Measurements from ENCODE around the gene ZNF470. TPM values are rescaled to one million over a fixed set of nuclear protein-coding genes. Genes with fewer than 3 reads are reported as not detected.

ZNF470 gene
- 0.20 and 0.47 TPM in 2 replicates for total RNA-seq (2014; rRNA removed; shearing (Covaris generic))
- 0.05 and 0.20 TPM in 2 replicates for polyA plus RNA-seq (2015; cell fraction: cytosol; rRNA removed)
- 0.11 and 0.22 TPM in 2 replicates for polyA plus RNA-seq (2015; cell fraction: nucleus; rRNA removed)

- peak; percentile 66 for DNase-seq (ENCODE audit: low read depth)
Measured at GRCh38 chr19:56567274-56568120, at the start of gene ZNF470. ZNF470 (plus strand) TSS chr19:56567468; CDS start chr19:56570312, 2,844 bp downstream.

DNA sequence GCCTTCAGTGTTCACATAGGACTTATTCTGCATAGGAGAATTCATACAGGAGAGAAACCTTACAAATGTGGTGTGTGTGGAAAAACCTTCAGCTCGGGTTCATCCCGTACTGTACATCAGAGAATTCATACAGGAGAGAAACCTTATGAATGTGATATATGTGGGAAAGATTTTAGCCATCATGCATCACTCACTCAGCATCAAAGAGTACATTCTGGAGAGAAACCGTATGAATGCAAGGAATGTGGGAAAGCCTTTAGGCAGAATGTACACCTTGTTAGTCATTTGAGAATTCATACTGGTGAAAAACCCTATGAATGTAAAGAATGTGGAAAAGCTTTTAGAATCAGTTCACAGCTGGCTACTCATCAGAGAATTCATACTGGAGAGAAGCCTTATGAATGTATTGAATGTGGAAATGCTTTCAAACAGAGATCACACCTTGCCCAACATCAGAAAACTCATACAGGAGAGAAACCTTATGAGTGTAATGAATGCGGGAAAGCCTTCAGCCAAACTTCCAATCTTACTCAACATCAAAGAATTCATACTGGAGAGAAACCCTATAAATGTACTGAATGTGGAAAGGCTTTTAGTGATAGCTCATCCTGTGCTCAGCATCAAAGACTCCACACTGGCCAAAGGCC, 41.9 kb upstream of the ZNF470 start:
- DNase-seq (ENCODE audit: low read depth): no peak

GRCh38 chr19:56537442-56537841, 29.8 kb upstream of the ZNF470 start:
- no peak for DNase-seq (ENCODE audit: low read depth)

DNA sequence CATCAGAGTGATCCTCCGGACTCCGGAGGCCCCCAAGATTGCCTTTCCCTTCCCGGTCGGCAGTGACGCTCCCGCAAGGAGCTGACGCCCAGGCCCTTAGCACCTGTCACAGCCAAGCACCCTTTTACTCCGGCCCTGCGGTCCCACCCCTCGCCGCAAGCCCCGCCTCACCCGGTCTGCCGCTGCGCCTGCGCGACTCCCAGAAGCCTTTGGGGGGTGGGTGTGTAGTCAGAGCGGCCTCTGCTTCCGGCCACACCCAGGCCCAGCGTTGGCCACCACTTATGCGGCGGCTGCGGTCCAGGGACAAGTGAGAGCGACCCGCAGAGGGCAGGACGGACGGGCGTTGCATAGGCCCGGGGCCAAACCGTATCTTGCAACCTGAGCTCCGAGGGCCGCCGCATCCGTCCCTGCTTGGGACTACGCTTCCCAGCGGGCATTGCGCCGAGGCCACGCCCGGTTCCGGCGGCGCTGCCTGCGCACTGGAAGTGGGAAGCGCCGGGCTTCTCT, 29.0 kb upstream of the ZNF470 start:
- no peak for DNase-seq (ENCODE audit: low read depth)

GRCh38 chr19:56538761-56539263, 28.5 kb upstream of the ZNF470 start, which contains the start of gene ZFP28:
ZFP28 (plus strand) TSS chr19:56538948; CDS start chr19:56539019, 71 bp downstream.
- no peak for DNase-seq (ENCODE audit: low read depth)

- DNase-seq (ENCODE audit: low read depth): no peak
Measured at GRCh38 chr19:56543776-56544175, 23.5 kb upstream of the ZNF470 start.

- DNase-seq (ENCODE audit: low read depth): no peak
Measured at GRCh38 chr19:56547535-56547934, 19.7 kb upstream of the ZNF470 start.

- DNase-seq (ENCODE audit: low read depth): no peak
Measured at GRCh38 chr19:56554272-56554869, 12.9 kb upstream of the ZNF470 start.

DNA sequence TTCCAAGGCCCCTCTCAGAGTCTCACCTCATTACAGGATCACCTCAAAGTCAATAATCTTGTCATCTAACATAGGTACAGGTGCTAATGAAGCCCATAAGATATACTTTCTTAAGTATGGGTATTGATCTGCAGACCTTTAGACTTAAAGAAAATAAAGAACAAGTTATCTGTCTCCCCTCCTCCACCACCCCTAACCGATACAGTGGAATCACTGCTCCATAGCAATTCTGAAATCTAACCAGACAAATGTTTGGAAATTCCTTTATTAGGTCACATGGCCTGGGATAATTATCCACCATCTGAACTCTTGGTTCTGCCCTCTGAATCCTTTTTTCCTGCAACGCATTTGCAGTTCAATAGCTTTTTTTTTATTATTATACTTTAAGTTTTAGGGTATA, 4.5 kb upstream of the ZNF470 start:
- DNase-seq (ENCODE audit: low read depth): no peak

DNA sequence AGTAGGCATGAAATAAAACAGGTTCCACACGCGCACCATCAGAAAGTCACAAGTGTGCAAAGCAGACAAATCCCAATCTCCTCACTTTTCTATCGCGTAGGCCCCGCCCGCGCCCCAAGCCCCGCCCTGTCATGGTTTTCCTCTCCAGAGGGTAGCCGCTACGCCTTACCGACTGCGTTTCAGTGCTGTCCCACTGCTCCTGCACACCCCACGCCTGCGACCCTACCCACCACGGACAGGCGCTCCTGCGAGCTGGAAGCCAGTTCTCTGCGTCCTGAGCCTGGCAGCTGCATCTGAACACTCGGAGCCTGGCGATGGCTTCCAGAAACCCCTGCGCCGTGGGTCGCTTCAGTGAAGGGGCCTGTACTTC, 379 bp upstream of the ZNF470 start:
- DNase-seq (ENCODE audit: low read depth): no peak

- DNase-seq (ENCODE audit: low read depth): no peak
Measured at GRCh38 chr19:56572589-56572988, 5.3 kb downstream of the ZNF470 start.

DNA sequence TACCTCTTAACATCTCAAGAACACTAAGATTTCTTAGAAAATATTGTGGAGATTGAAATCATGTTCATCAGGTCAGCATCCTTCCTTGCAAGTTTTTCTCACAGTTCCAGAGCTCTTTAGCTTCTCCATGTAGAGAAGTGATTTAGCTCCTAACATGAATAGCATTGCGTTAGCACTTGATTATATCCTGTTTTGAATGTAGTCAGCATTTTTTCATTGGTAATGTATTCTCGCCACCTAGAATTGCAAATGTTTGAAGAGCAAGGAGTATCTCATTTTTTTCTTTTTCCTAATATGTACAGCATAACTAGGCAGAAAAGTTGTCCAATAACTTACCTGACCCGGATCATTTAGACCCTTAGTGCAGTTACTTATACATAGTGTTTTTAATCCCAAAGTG, 6.6 kb downstream of the ZNF470 start:
- no peak for DNase-seq (ENCODE audit: low read depth)

DNA sequence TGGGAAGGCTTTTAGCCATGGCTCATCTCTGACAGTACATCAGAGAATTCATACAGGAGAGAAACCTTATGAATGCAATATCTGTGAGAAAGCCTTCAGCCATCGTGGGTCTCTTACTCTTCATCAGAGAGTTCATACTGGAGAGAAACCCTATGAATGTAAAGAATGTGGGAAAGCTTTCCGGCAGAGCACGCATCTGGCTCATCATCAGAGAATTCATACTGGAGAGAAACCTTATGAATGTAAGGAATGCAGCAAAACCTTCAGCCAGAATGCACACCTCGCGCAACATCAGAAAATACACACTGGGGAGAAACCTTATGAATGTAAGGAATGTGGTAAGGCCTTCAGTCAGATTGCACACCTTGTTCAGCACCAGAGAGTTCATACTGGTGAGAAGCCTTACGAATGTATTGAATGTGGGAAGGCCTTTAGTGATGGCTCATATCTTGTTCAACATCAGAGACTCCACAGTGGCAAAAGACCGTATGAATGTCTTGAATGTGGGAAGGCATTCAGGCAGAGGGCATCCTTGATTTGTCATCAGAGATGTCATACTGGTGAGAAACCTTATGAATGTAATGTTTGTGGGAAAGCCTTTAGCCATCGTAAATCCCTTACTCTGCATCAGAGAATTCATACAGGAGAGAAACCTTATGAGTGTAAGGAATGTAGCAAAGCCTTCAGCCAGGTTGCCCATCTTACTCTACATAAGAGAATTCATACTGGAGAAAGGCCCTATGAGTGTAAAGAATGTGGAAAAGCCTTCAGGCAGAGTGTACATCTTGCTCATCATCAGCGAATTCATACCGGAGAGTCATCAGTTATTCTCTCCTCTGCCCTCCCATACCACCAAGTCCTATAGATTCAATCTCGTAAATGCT, 10.7 kb downstream of the ZNF470 start:
- DNase-seq (ENCODE audit: low read depth): no peak

GRCh38 chr19:56594446-56594782, 27.1 kb downstream of the ZNF470 start:
- no peak for DNase-seq (ENCODE audit: low read depth)

DNA sequence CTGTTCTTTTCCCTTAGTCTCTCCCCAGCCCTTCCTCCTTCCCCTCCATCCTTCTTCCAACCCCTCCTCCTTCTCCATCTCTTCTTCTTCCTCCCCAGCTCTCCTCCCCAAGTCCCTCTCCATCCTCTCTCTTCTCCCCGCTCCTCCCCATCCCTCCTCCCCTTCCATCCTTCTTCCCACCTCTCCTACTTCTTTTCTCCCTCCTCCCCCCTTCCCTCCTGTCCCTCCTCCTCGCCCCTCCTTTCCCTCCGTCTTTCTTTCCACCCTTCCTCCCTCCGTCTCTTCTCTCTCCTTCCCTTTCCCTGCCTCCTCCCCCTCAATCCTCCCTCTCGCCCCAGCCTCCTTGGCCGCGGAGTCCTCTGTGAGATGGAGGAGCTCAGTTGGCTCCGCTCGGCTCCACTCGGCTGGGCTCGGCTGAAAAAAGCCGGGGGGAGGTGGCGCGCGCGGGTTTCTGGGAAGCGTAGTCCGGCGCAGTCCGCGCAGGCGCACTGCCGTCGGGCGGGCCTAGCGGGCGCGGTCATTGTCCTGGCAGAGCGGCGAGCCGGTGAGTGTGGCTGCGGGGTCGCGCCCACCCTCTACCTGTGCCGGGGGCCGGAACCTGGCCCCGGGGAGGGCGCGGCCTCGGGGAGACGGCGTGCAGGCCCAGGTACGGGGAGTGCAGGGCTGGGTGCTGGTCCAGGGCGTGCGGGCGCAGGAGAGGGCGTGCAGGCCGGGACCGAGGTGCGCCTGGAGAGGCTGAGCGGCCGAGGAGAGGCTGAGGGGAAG, 27.7 kb downstream of the ZNF470 start, which contains the start of gene ZNF71:
TSS of gene ZNF71 (plus strand) at position 520 of the 765 bp plus-strand sequence. CDS start 6,257 bp downstream, outside the sequence.
- peak; percentile 65 for DNase-seq (ENCODE audit: low read depth)

DNA sequence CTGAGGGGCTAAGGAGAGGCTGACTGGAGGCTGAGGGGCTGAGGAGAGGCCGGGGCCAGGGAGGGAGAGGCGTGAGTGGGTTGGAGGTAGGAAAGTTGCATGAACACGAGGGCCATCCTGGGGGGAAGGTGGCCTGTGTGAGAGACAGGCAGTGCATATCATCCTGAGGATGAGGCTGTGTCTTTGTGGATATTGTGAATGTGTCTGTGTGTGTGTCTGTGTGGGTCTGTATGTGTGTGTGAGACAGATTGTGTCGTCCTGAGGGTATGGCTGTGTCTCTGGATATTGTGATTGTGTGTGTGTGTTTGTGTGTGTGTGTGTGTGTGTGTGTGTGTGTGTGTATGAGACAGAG, 28.3 kb downstream of the ZNF470 start:
- DNase-seq (ENCODE audit: low read depth): no peak

DNA sequence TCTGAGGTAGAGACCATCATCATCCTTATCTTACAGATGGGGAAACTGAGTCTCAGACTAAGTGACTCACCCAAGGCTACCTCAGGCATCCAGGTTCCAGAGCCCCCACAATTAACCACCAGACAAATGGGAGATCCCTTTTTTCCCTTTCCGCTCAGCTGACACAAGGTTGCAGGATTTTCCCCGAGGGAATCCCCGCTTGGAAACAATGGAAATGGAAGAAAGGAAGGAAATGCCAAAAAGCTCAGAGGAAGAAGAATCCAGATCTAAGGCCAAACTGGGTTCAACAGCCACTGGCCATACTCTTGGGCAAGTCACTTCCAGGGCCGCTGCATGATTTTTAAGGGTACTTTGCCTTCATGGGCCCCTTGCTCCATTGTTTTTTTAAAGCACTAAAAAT, 29.4 kb downstream of the ZNF470 start:
- DNase-seq (ENCODE audit: low read depth): no peak

- no peak for DNase-seq (ENCODE audit: low read depth)
Measured at GRCh38 chr19:56597696-56598095, 30.4 kb downstream of the ZNF470 start.

- no peak for DNase-seq (ENCODE audit: low read depth)
Measured at GRCh38 chr19:56601375-56601774, 34.1 kb downstream of the ZNF470 start.

DNA sequence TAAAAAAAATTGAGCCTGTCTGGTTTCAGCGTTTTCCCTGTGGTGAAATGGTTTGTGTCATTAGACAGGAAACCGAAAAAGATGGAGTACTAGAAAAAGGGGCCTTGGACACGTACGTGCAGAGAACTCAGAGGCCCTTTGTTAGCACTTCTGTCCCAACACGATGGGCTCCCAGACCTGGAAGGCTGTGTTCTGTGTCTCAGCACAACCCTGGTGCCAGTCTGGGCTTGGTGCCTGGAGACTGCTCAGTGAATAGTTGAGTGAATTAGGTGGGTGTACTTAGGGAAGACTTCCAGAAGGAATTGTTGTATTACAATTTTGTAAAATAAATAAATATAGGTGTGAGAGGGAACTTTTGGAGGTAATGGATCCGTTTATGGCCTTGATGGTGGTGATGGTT, 36.6 kb downstream of the ZNF470 start:
- DNase-seq (ENCODE audit: low read depth): no peak

Data from HT1080 (cell line).